Calu3 (cell line): ENCODE measurements around the gene PPHLN1. TPM values are rescaled to one million over a fixed set of nuclear protein-coding genes. Genes with fewer than 3 reads are reported as not detected.

Experiments used
- BruUV-seq: library from RNA; stranded (reverse); fragments of 400-500 nt; replicated peaks from 2 replicates; lab custom pipeline; 2021; lab: Mats Ljungman, UMichigan
- CTCF ChIA-PET: fragments of 300-600 bp; sonication (Branson Sonifier 250); formaldehyde crosslinking; loops from one replicate; lab custom pipeline; 2022; ENCODE audit warnings: antibody characterized with exemption; lab: Charles Lee
- DNase-seq: peaks from one replicate; pipeline ENCODE4 v3.0.0; 2022
- H3K27ac Mint-ChIP-seq: one replicate; pipeline ENCODE4 v1.8.0; 2022; ENCODE audit warnings: mixed read lengths; ENCODE audit not compliant: unreplicated experiment
- H3K27me3 Mint-ChIP-seq: one replicate; pipeline ENCODE4 v1.8.0; 2022; ENCODE audit warnings: mixed read lengths; ENCODE audit not compliant: unreplicated experiment
- H3K36me3 Mint-ChIP-seq: one replicate; pipeline ENCODE4 v1.8.0; 2022; ENCODE audit warnings: mild to moderate bottlenecking, moderate library complexity, mixed read lengths; ENCODE audit not compliant: insufficient read depth, unreplicated experiment
- H3K4me1 Mint-ChIP-seq: one replicate; pipeline ENCODE4 v1.8.0; 2022; ENCODE audit warnings: mild to moderate bottlenecking, low read depth, mixed read lengths; ENCODE audit not compliant: unreplicated experiment
- H3K4me3 Mint-ChIP-seq: one replicate; pipeline ENCODE4 v1.8.0; 2022; ENCODE audit warnings: mild to moderate bottlenecking, low read depth, moderate library complexity, mixed read lengths; ENCODE audit not compliant: unreplicated experiment
- H3K9me3 Mint-ChIP-seq: one replicate; pipeline ENCODE4 v1.8.0; 2022; ENCODE audit warnings: low read depth, mixed read lengths; ENCODE audit not compliant: unreplicated experiment
- CTCF ChIP-seq: fragments of 200-600 bp; IDR thresholded peaks from one replicate; pipeline ENCODE4 v1.8.0; 2022; ENCODE audit warnings: antibody characterized with exemption; ENCODE audit not compliant: unreplicated experiment
- intact Hi-C: fragments of 100-400 bp; cut with micrococcal nuclease; formaldehyde crosslinking; loops from one replicate; pipeline ENCODE4 v1.10.0; 2022; ENCODE audit not compliant: unreplicated experiment
- total RNA-seq: library from RNA; stranded (reverse); gene quantifications from 2 replicates; pipeline ENCODE4 v1.2.3, GENCODE V29; 2022

Gene PPHLN1
- total RNA-seq, 1 experiment from 2014 or later, result 41.5 TPM

DNA sequence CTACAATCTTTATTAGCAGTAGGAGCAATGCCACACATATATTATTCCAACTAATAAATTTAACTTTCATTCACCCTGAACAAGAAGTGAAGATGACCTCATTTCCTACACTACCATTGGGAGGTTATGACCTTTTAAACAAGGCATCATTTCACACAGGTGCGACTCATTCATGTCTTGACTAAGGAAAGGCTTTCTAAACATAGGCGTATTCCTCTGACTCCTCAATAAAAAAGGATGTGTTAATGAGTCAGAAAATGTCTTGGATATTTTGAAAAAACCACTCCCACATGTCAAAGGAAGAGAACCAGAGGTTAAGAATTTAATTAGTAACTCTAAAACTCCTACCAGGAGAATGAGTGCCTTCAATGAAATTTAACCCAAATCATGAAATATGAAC lies 148.4 kb downstream of the PPHLN1 start:
- H3K9me3 Mint-ChIP-seq, result no peaks in the 10 kb centered on the region
- CTCF ChIA-PET, result interaction anchor here (0.7 kb wide), 1 partner anchor 1160 kb away, joined by 3 read pairs; no protein-coding TSS in a partner anchor
- TF ChIP-seq CTCF, result no peak
- peaks cover 1% of the 10 kb centered on the region for H3K36me3 Mint-ChIP-seq
- no peak overlapping the region for H3K4me3 Mint-ChIP-seq
- no peak overlapping the region for H3K27ac Mint-ChIP-seq
- no peak for DNase-seq
- no TSS peak for BruUV-seq
- intact Hi-C loops, result no loop called here
- no peaks in the 10 kb centered on the region for H3K27me3 Mint-ChIP-seq
- peaks cover 26% of the 10 kb centered on the region for H3K4me1 Mint-ChIP-seq

GRCh38 chr12:42475106-42475505 lies 149.1 kb downstream of the PPHLN1 start:
- H3K9me3 Mint-ChIP-seq, result no peaks in the 10 kb centered on the region
- H3K4me1 Mint-ChIP-seq, result peaks cover 26% of the 10 kb centered on the region
- no peak overlapping the region for H3K27ac Mint-ChIP-seq

DNA sequence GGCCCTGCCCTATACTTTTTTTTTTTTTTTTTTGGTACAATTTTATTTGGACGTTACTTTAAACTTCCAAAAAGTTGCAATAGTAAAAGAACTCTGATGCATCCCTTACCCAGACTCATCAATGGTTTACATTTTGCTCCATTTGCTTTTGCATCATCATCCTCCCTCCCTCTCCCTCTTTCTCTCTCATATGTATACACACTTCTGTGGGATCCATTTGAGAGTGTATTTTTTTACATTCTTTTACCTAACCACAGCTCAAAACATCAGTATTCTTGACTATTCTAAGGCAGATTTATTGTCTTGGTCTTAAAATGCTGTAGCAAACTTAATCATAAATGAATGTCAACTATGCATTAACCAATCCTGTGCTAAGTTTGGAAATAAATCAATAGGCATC lies 152.0 kb downstream of the PPHLN1 start:
- CTCF ChIA-PET, result no interaction called here
- Mint-ChIP-seq H3K4me1 (peaks cover 25% of the 10 kb centered on the region), H3K27ac (no peak overlapping the region), H3K4me3 (no peak overlapping the region), H3K27me3 (no peaks in the 10 kb centered on the region), H3K9me3 (no peaks in the 10 kb centered on the region), H3K36me3 (peaks cover 8% of the 10 kb centered on the region)
- intact Hi-C loops, result no loop called here
- no peak for DNase-seq
- BruUV-seq, result no TSS peak
- no peak for TF ChIP-seq CTCF

More at GRCh38 chr12:42475106-42475505, 149.1 kb downstream of the PPHLN1 start:
- intact Hi-C loops, result no loop called here
- TF ChIP-seq CTCF, result no peak
- CTCF ChIA-PET, result interaction anchor here (0.6 kb wide), 1 partner anchor 51 kb away, joined by 3 read pairs; no protein-coding TSS in a partner anchor
- DNase-seq, result no peak
- no TSS peak for BruUV-seq
- H3K36me3 Mint-ChIP-seq, result no peaks in the 10 kb centered on the region
- H3K4me3 Mint-ChIP-seq, result no peak overlapping the region
- H3K27me3 Mint-ChIP-seq, result no peaks in the 10 kb centered on the region

- H3K27ac Mint-ChIP-seq, result no peak overlapping the region
- H3K9me3 Mint-ChIP-seq, result no peaks in the 10 kb centered on the region
- H3K27me3 Mint-ChIP-seq, result no peaks in the 10 kb centered on the region
- H3K4me3 Mint-ChIP-seq, result no peak overlapping the region
- intact Hi-C loops, result loop anchor here (5.0 kb wide), 2 partner anchors 276 to 801 kb away; no protein-coding TSS in a partner anchor
- no TSS peak for BruUV-seq
- CTCF ChIA-PET, result interaction anchor here (2.1 kb wide), 1 partner anchor 857 kb away, joined by 8 read pairs; no protein-coding TSS in a partner anchor
- peaks cover 23% of the 10 kb centered on the region for H3K36me3 Mint-ChIP-seq
- no peak for TF ChIP-seq CTCF
- H3K4me1 Mint-ChIP-seq, result peaks cover 9% of the 10 kb centered on the region
- DNase-seq, result no peak
These were observed 155.4 kb downstream of the PPHLN1 start for GRCh38 chr12:42481368-42481767.
